WTC11 (cell line): Measurements from ENCODE around the gene ZCCHC24. TPM values are rescaled to one million over a fixed set of nuclear protein-coding genes. Genes with fewer than 3 reads are reported as not detected.

ENCODE experiments used
- ATAC-seq: fragments of 200-7000 bp; cut with Tn5 transposase; 2 replicates; pipeline ENCODE4 v1.10.0; 2021; ENCODE audit warnings: mild to moderate bottlenecking, moderate library complexity
- CTCF ChIA-PET: fragments of 300-600 bp; sonication (Branson Sonifier 250); formaldehyde crosslinking; loops from one replicate; lab custom pipeline; 2021; ENCODE audit warnings: antibody characterized with exemption; lab: Charles Lee
- POLR2A ChIA-PET: fragments of 350-600 bp; sonication (Branson Sonifier 250); formaldehyde crosslinking; loops from one replicate; lab custom pipeline; 2021; ENCODE audit warnings: antibody characterized with exemption; lab: Charles Lee
- DNase-seq: peaks from one replicate; pipeline ENCODE4 v3.0.0; 2021; ENCODE audit warnings: low spot score
- H3K27ac Mint-ChIP-seq: 2 replicates; pipeline ENCODE4 v1.8.0; 2021; ENCODE audit warnings: mixed read lengths
- H3K27me3 Mint-ChIP-seq: 2 replicates; pipeline ENCODE4 v1.8.0; 2021; ENCODE audit warnings: low read depth, mild to moderate bottlenecking, moderate library complexity, mixed read lengths
- H3K36me3 Mint-ChIP-seq: 2 replicates; pipeline ENCODE4 v1.8.0; 2021; ENCODE audit warnings: mixed read lengths
- H3K4me1 Mint-ChIP-seq: 2 replicates; pipeline ENCODE4 v1.8.0; 2022; ENCODE audit warnings: mixed read lengths
- H3K4me3 Mint-ChIP-seq: 2 replicates; pipeline ENCODE4 v1.8.0; 2021; ENCODE audit warnings: mild to moderate bottlenecking, moderate library complexity, mixed read lengths
- H3K9me3 Mint-ChIP-seq: 2 replicates; pipeline ENCODE4 v1.8.0; 2021; ENCODE audit warnings: mixed read lengths
- ATF3 ChIP-seq: sonication (generic); formaldehyde crosslinking; conservative IDR thresholded peaks from 2 replicates; pipeline ENCODE4 v1.8.1; 2022; ENCODE audit warnings: mild to moderate bottlenecking, missing genetic modification reagents
- CBFB ChIP-seq: sonication (generic); formaldehyde crosslinking; IDR thresholded peaks from 2 replicates; pipeline ENCODE4 v1.8.1; 2022; ENCODE audit warnings: mild to moderate bottlenecking, low read depth, missing genetic modification reagents
- CREM ChIP-seq: sonication (generic); formaldehyde crosslinking; IDR thresholded peaks from 2 replicates; pipeline ENCODE4 v1.8.1; 2022; ENCODE audit warnings: mild to moderate bottlenecking, missing genetic modification reagents, moderate library complexity
- ESRRA ChIP-seq: sonication (generic); formaldehyde crosslinking; IDR thresholded peaks from 2 replicates; pipeline ENCODE4 v1.8.1; 2022; ENCODE audit warnings: mild to moderate bottlenecking, missing genetic modification reagents, borderline replicate concordance
- FOXP1 ChIP-seq: sonication (generic); formaldehyde crosslinking; IDR thresholded peaks from 2 replicates; pipeline ENCODE4 v1.8.0; 2022; ENCODE audit warnings: missing genetic modification reagents, mild to moderate bottlenecking, moderate library complexity, borderline replicate concordance
- JAZF1 ChIP-seq: fragments of 250-450 bp; sonication (Bioruptor Pico); IDR thresholded peaks from 2 replicates; pipeline ENCODE4 v1.9.0; 2021; ENCODE audit warnings: moderate library complexity, mild to moderate bottlenecking, inconsistent platforms
- KAT7 ChIP-seq: sonication (generic); formaldehyde crosslinking; IDR thresholded peaks from 2 replicates; pipeline ENCODE4 v1.8.1; 2023; ENCODE audit warnings: missing genetic modification reagents, mild to moderate bottlenecking, borderline replicate concordance
- NFE2L1 ChIP-seq: sonication (generic); formaldehyde crosslinking; IDR thresholded peaks from 2 replicates; pipeline ENCODE4 v1.8.1; 2023; ENCODE audit warnings: missing genetic modification reagents
- OVOL2 ChIP-seq: fragments of 250-450 bp; sonication (Bioruptor Pico); IDR thresholded peaks from 2 replicates; pipeline ENCODE4 v1.9.0; 2021; ENCODE audit warnings: mild to moderate bottlenecking, borderline replicate concordance
- PREB ChIP-seq: sonication (generic); formaldehyde crosslinking; IDR thresholded peaks from 2 replicates; pipeline ENCODE4 v1.8.1; 2022; ENCODE audit warnings: mild to moderate bottlenecking, missing genetic modification reagents, moderate library complexity, borderline replicate concordance
- PRRX2 ChIP-seq: fragments of 250-450 bp; sonication (Bioruptor Pico); IDR thresholded peaks from 2 replicates; pipeline ENCODE4 v1.8.0; 2021; ENCODE audit warnings: mild to moderate bottlenecking
- SMAD3 ChIP-seq: sonication (generic); formaldehyde crosslinking; IDR thresholded peaks from 2 replicates; pipeline ENCODE4 v1.8.0; 2022; ENCODE audit warnings: missing genetic modification reagents, mild to moderate bottlenecking, borderline replicate concordance
- TEAD4 ChIP-seq: sonication (generic); formaldehyde crosslinking; IDR thresholded peaks from 2 replicates; pipeline ENCODE4 v1.8.0; 2022; ENCODE audit warnings: mild to moderate bottlenecking, missing genetic modification reagents
- ZBTB21 ChIP-seq: sonication (generic); formaldehyde crosslinking; IDR thresholded peaks from 2 replicates; pipeline ENCODE4 v1.8.1; 2023; ENCODE audit warnings: mild to moderate bottlenecking, missing genetic modification reagents, borderline replicate concordance
- ZBTB43 ChIP-seq: sonication (generic); formaldehyde crosslinking; IDR thresholded peaks from 2 replicates; pipeline ENCODE4 v1.8.1; 2023; ENCODE audit warnings: mild to moderate bottlenecking, missing genetic modification reagents
- ZNF219 ChIP-seq: sonication (generic); formaldehyde crosslinking; IDR thresholded peaks from 2 replicates; pipeline ENCODE4 v1.8.0; 2023; ENCODE audit warnings: missing genetic modification reagents, mild to moderate bottlenecking, borderline replicate concordance
- ZNF396 ChIP-seq: fragments of 250-450 bp; sonication (Bioruptor Pico); IDR thresholded peaks from 2 replicates; pipeline ENCODE4 v1.8.0; 2021; ENCODE audit warnings: mild to moderate bottlenecking, moderate library complexity, borderline replicate concordance
- total RNA-seq: library from RNA; stranded (reverse); gene quantifications from 3 replicates; pipeline ENCODE4 v1.2.3, GENCODE V29; 2021
- TF ChIP-seq, protein P1 (sequence below): fragments of 250-450 bp; sonication (Bioruptor Pico); IDR thresholded peaks from 2 replicates; pipeline ENCODE4 v1.8.0; 2021; ENCODE audit warnings: mild to moderate bottlenecking
- TF ChIP-seq, protein P2 (sequence below): sonication (generic); formaldehyde crosslinking; IDR thresholded peaks from 2 replicates; pipeline ENCODE4 v1.8.1; 2023; ENCODE audit warnings: mild to moderate bottlenecking, missing genetic modification reagents, borderline replicate concordance
- TF ChIP-seq, protein P3 (sequence below): fragments of 250-450 bp; sonication (Bioruptor Pico); conservative IDR thresholded peaks from 2 replicates; pipeline ENCODE4 v1.9.0; 2021; ENCODE audit warnings: mild to moderate bottlenecking
- TF ChIP-seq, protein P4 (sequence below): sonication (generic); formaldehyde crosslinking; IDR thresholded peaks from 2 replicates; pipeline ENCODE4 v1.8.1; 2023; ENCODE audit warnings: mild to moderate bottlenecking, moderate library complexity, missing genetic modification reagents

ZCCHC24 gene
- total RNA-seq, 1 experiment from 2014 or later, result 7.7 TPM

DNA sequence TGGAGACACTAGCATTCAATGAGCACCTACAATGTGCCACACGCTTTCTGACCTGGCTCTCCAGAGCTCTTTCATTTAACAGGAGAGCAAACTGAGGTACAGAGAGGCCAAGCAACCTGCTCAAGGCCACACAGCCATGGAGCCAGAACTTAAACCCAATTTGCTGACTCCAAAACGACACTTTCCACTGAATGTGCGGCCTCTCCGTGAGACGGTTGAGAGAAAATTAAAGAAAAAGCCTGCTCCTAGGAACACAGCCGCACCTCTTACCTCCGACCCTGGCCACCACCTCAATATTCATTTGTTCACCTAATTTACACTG, 42.8 kb downstream of the ZCCHC24 start:
- Mint-ChIP-seq H3K4me1 (peaks cover 51% of the 10 kb centered on the region), H3K4me3 (no peak overlapping the region)
- CTCF ChIA-PET, result interaction anchor here (1.4 kb wide), 1 partner anchor 19 kb away, joined by 3 read pairs; no protein-coding TSS in a partner anchor

DNA sequence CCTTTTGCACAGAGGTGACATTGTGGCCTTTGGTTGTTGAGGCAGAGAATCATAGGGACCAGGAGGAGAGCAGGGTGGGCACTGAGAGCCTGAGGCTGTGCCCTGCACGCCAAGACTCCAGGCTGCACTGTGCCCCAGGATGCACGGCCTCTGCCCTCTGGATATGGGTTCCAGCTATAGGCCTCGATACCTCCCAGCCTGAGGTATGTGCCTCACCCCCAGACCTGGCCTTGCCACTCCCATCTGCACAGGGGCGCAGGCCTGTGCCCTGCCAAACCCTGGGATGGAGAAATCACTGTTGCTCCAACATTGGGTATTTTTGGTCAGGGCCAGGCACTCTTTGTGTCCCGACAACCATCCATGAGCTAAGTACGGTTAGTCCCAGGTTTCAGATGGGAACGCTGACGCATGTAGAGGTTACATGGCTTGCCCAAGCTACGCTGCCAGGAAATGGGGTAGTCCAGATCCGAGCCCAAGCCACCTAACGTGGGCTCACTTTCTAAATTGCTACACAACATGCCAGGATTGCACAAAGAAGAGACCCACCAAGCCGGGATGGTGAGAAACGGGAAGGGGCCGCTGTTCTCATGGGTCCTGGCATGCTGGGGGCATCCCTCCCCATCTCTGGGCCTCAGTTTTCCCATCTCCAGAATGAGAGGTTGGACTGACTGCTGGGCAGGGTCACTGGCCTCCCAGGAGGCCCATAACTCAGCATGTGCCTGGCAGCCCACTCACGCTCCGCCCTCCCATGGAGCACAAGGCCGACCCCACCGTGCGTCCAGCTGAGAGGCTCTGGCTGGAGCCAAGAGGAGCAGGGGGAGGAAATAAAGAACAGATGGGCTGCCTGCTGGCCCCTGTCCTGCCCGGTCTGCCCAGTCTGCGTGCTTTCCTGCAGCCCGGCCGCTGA, 44.2 kb downstream of the ZCCHC24 start:
- CTCF ChIA-PET, result interaction anchor here (0.6 to 2.8 kb wide), 5 partner anchors 10 to 142 kb away, joined by 3 to 18 read pairs (median 3); partner anchors contain the start of gene ZCCHC24
- Mint-ChIP-seq H3K4me1 (peaks cover 51% of the 10 kb centered on the region), H3K27me3 (peaks cover 6% of the 10 kb centered on the region; the same call in 1 of the 2 replicates), H3K9me3 (no peaks in the 10 kb centered on the region), H3K4me3 (no peak overlapping the region), H3K36me3 (no peaks in the 10 kb centered on the region), H3K27ac (no peak overlapping the region)
- DNase-seq (no peak), ATAC-seq (no peak)
- POLR2A ChIA-PET, result no interaction called here
- TF ChIP-seq PRRX2 (no peak), PREB (no peak), JAZF1 (CRISPR knock-in tag) (no peak), SMAD3 (CRISPR knock-in tag) (no peak), CBFB (no peak), NFE2L1 (CRISPR knock-in tag) (no peak), FOXP1 (no peak), ZNF219 (CRISPR knock-in tag) (no peak), KAT7 (CRISPR knock-in tag) (no peak), ZBTB21 (no peak), ATF3 (CRISPR knock-in tag) (no peak)
- TF ChIP-seq, protein P1, sequence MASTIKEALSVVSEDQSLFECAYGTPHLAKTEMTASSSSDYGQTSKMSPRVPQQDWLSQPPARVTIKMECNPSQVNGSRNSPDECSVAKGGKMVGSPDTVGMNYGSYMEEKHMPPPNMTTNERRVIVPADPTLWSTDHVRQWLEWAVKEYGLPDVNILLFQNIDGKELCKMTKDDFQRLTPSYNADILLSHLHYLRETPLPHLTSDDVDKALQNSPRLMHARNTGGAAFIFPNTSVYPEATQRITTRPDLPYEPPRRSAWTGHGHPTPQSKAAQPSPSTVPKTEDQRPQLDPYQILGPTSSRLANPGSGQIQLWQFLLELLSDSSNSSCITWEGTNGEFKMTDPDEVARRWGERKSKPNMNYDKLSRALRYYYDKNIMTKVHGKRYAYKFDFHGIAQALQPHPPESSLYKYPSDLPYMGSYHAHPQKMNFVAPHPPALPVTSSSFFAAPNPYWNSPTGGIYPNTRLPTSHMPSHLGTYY (CRISPR knock-in tag), result no peak
- TF ChIP-seq, protein P2, sequence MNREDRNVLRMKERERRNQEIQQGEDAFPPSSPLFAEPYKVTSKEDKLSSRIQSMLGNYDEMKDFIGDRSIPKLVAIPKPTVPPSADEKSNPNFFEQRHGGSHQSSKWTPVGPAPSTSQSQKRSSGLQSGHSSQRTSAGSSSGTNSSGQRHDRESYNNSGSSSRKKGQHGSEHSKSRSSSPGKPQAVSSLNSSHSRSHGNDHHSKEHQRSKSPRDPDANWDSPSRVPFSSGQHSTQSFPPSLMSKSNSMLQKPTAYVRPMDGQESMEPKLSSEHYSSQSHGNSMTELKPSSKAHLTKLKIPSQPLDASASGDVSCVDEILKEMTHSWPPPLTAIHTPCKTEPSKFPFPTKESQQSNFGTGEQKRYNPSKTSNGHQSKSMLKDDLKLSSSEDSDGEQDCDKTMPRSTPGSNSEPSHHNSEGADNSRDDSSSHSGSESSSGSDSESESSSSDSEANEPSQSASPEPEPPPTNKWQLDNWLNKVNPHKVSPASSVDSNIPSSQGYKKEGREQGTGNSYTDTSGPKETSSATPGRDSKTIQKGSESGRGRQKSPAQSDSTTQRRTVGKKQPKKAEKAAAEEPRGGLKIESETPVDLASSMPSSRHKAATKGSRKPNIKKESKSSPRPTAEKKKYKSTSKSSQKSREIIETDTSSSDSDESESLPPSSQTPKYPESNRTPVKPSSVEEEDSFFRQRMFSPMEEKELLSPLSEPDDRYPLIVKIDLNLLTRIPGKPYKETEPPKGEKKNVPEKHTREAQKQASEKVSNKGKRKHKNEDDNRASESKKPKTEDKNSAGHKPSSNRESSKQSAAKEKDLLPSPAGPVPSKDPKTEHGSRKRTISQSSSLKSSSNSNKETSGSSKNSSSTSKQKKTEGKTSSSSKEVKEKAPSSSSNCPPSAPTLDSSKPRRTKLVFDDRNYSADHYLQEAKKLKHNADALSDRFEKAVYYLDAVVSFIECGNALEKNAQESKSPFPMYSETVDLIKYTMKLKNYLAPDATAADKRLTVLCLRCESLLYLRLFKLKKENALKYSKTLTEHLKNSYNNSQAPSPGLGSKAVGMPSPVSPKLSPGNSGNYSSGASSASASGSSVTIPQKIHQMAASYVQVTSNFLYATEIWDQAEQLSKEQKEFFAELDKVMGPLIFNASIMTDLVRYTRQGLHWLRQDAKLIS, result no peak
- TF ChIP-seq, protein P3, sequence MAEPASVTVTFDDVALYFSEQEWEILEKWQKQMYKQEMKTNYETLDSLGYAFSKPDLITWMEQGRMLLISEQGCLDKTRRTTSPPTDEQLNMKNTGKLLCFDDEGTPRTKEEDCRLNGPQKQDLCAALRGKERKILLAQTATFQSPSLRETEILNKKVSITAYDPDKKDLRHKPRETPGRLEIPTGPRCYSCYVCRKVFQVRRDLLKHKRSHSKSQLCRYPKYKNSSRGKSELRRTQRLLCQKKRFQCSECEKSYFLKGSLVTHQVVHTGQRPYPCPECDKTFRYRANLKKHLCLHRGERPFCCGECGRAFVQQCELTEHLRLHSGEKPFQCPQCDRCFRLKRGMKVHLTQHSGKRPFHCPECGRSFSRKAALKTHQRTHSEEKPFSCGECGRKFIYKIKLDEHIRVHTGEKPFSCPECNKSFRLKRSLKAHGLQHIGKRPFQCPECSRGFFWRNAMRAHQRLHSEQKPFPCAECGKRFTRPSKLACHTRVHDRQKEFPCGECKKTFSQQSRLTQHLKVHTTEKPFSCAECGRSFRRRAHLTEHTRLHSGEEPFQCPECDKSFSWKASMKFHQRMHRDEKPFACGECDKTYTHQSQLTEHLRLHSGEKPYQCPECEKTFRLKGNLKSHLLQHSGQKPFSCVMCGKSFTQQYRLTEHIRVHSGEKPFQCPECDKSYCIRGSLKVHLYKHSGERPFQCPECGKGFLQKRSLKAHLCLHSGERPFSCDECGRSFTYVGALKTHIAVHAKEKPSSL (CRISPR knock-in tag), result no peak

More for the DNA sequence above, 42.8 kb downstream of the ZCCHC24 start:
- POLR2A ChIA-PET, result no interaction called here
- H3K27me3 Mint-ChIP-seq, result peaks cover 6% of the 10 kb centered on the region; the same call in 1 of the 2 replicates
- H3K9me3 Mint-ChIP-seq, result no peaks in the 10 kb centered on the region
- no peak overlapping the region for H3K27ac Mint-ChIP-seq
- ATAC-seq, result no peak
- no peak for DNase-seq
- no peaks in the 10 kb centered on the region for H3K36me3 Mint-ChIP-seq
- TF ChIP-seq ZBTB43 (CRISPR knock-in tag) (no peak), SMAD3 (CRISPR knock-in tag) (no peak), ESRRA (CRISPR knock-in tag) (no peak), ZNF396 (CRISPR knock-in tag) (no peak), OVOL2 (CRISPR knock-in tag) (no peak), CREM (CRISPR knock-in tag) (no peak), TEAD4 (CRISPR knock-in tag) (no peak)
- TF ChIP-seq, protein P4, sequence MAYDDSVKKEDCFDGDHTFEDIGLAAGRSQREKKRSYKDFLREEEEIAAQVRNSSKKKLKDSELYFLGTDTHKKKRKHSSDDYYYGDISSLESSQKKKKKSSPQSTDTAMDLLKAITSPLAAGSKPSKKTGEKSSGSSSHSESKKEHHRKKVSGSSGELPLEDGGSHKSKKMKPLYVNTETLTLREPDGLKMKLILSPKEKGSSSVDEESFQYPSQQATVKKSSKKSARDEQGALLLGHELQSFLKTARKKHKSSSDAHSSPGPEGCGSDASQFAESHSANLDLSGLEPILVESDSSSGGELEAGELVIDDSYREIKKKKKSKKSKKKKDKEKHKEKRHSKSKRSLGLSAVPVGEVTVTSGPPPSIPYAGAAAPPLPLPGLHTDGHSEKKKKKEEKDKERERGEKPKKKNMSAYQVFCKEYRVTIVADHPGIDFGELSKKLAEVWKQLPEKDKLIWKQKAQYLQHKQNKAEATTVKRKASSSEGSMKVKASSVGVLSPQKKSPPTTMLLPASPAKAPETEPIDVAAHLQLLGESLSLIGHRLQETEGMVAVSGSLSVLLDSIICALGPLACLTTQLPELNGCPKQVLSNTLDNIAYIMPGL (CRISPR knock-in tag), result no peak
